Lower leg skin (tissue), 3 donors: ENCODE results near the gene COL8A2.

Source experiments
- POLR2A ChIP-seq, 2 donors: fragments of 450-650 bp; IDR thresholded peaks; one replicate each; pipeline ENCODE4 v1.6.1; 2016 to 2017; ENCODE audit warnings: antibody characterized with exemption in 2 of 2, mild to moderate bottlenecking in 1 of 2, moderate library complexity in 1 of 2
- TF ChIP-seq, protein P1 (sequence below), 3 donors: fragments of 450-650 bp; IDR thresholded peaks; one replicate each; pipeline ENCODE4 v1.5.1; 2016; ENCODE audit warnings: antibody characterized with exemption in 3 of 3, mild to moderate bottlenecking in 3 of 3, moderate library complexity in 2 of 3

DNA sequence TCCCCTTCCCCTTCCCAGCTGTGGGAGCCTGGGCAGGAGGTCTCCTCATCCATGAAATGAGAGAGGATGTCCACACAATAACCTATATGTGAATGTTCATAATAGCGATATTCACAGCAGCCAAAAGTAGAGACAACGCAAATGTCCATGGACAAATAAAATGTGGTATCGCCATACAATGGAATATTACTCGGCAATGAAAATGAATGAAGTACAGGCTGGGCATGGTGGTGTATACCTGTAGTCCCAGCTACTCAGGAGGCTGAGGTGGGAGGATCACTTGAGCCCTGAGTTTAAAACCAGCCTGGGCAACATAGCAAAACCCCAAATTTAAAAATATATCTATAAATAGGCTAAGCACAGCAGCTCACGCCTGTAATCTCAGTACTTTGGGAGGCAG, 23.5 kb downstream of the COL8A2 start:
- no peak for TF ChIP-seq POLR2A (IDR thresholded peaks at IDR 0.05)
- TF ChIP-seq, protein P1, sequence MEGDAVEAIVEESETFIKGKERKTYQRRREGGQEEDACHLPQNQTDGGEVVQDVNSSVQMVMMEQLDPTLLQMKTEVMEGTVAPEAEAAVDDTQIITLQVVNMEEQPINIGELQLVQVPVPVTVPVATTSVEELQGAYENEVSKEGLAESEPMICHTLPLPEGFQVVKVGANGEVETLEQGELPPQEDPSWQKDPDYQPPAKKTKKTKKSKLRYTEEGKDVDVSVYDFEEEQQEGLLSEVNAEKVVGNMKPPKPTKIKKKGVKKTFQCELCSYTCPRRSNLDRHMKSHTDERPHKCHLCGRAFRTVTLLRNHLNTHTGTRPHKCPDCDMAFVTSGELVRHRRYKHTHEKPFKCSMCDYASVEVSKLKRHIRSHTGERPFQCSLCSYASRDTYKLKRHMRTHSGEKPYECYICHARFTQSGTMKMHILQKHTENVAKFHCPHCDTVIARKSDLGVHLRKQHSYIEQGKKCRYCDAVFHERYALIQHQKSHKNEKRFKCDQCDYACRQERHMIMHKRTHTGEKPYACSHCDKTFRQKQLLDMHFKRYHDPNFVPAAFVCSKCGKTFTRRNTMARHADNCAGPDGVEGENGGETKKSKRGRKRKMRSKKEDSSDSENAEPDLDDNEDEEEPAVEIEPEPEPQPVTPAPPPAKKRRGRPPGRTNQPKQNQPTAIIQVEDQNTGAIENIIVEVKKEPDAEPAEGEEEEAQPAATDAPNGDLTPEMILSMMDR (IDR thresholded peaks at IDR 0.05): no peak
